ENCODE data around the gene EPHB1.

The EPHB1 gene

GRCh38 chr3:135240426-135240825, 445.4 kb downstream of the EPHB1 start:
- TF ChIP-seq CTCF (IDR thresholded peaks at IDR 0.05) = no peak

GRCh38 chr3:135242285-135242684, 447.2 kb downstream of the EPHB1 start:
- Histone ChIP-seq H3K9me3 (no peaks in the 10 kb centered on the region), H3K27me3 (peaks cover 10% of the 10 kb centered on the region), H3K4me1 (ENCODE audit: control insufficient read depth in 1 of 2, insufficient read depth in 1 of 2, low read depth in 1 of 2, low read length in 1 of 2) (no peaks in the 10 kb centered on the region), H3K36me3 (no peaks in the 10 kb centered on the region), H3K27ac (no peak overlapping the region), H3K4me3 (ENCODE audit: low read depth in 1 of 2, low read length in 1 of 2) (no peak overlapping the region)
- no peak for TF ChIP-seq CTCF (IDR thresholded peaks at IDR 0.05)

More at GRCh38 chr3:135240426-135240825, 445.4 kb downstream of the EPHB1 start:
- peaks cover 10% of the 10 kb centered on the region for H3K27me3 ChIP-seq
- H3K4me1 ChIP-seq (ENCODE audit: control insufficient read depth in 1 of 2, insufficient read depth in 1 of 2, low read depth in 1 of 2, low read length in 1 of 2) = no peaks in the 10 kb centered on the region
- H3K4me3 ChIP-seq (ENCODE audit: low read depth in 1 of 2, low read length in 1 of 2) = no peak overlapping the region
- no peaks in the 10 kb centered on the region for H3K36me3 ChIP-seq
- H3K27ac ChIP-seq = no peak overlapping the region
- H3K9me3 ChIP-seq = no peaks in the 10 kb centered on the region

DNA sequence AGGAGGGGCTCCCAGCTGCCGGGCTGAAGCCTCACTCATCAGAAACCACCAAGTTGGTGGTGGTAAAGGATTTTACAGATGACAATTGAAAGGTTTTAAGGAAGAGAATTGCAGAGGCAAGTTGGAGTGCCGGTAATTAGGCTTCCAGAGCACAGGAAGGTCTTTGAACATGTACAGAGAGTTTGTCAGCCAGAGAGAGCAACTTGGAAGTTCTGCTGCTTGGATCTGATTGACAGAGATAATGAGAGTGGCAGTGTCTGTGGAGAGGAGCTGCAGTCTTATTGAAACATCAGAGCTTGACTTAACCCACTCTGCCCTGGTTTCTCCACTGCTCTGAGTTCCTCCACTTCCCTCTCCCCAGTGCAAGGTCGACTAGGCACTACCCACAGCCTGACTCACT, 448.6 kb downstream of the EPHB1 start:
- Histone ChIP-seq H3K4me3 (ENCODE audit: low read depth in 1 of 2, low read length in 1 of 2) (no peak overlapping the region), H3K27me3 (peaks cover 5% of the 10 kb centered on the region), H3K9me3 (no peaks in the 10 kb centered on the region), H3K27ac (no peak overlapping the region), H3K4me1 (ENCODE audit: control insufficient read depth in 1 of 2, insufficient read depth in 1 of 2, low read depth in 1 of 2, low read length in 1 of 2) (no peaks in the 10 kb centered on the region), H3K36me3 (no peaks in the 10 kb centered on the region)
- no peak for TF ChIP-seq CTCF (IDR thresholded peaks at IDR 0.05)

- no peak overlapping the region for H3K4me3 ChIP-seq (ENCODE audit: low read depth in 1 of 2, low read length in 1 of 2)
- H3K36me3 ChIP-seq = no peaks in the 10 kb centered on the region
- no peaks in the 10 kb centered on the region for H3K4me1 ChIP-seq (ENCODE audit: control insufficient read depth in 1 of 2, insufficient read depth in 1 of 2, low read depth in 1 of 2, low read length in 1 of 2)
- H3K27ac ChIP-seq = no peak overlapping the region
- TF ChIP-seq CTCF (IDR thresholded peaks at IDR 0.05) = no peak
- no peaks in the 10 kb centered on the region for H3K9me3 ChIP-seq
- H3K27me3 ChIP-seq = no peaks in the 10 kb centered on the region
These were observed 451.0 kb downstream of the EPHB1 start for GRCh38 chr3:135246027-135246426.

DNA sequence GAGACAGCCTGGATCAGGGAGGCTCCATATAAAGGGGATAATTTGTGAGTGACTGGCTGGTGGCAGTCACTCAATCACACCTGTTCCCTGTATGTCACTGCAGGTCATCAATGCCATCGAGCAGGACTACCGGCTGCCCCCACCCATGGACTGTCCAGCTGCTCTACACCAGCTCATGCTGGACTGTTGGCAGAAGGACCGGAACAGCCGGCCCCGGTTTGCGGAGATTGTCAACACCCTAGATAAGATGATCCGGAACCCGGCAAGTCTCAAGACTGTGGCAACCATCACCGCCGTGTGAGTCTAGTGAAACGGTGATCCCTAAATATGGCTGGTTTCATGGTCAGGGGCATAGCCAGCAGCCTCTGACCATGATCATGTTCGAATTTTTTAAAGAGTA, 453.2 kb downstream of the EPHB1 start:
- no peak for TF ChIP-seq CTCF (IDR thresholded peaks at IDR 0.05)
- no peaks in the 10 kb centered on the region for H3K4me1 ChIP-seq (ENCODE audit: control insufficient read depth in 1 of 2, insufficient read depth in 1 of 2, low read depth in 1 of 2, low read length in 1 of 2)
- no peaks in the 10 kb centered on the region for H3K9me3 ChIP-seq
- no peaks in the 10 kb centered on the region for H3K36me3 ChIP-seq
- H3K27me3 ChIP-seq = no peaks in the 10 kb centered on the region
- no peak overlapping the region for H3K27ac ChIP-seq
- no peak overlapping the region for H3K4me3 ChIP-seq (ENCODE audit: low read depth in 1 of 2, low read length in 1 of 2)

GRCh38 chr3:135249186-135249585, 454.1 kb downstream of the EPHB1 start:
- no peaks in the 10 kb centered on the region for H3K27me3 ChIP-seq
- H3K4me3 ChIP-seq (ENCODE audit: low read depth in 1 of 2, low read length in 1 of 2) = no peak overlapping the region
- H3K4me1 ChIP-seq (ENCODE audit: control insufficient read depth in 1 of 2, insufficient read depth in 1 of 2, low read depth in 1 of 2, low read length in 1 of 2) = no peaks in the 10 kb centered on the region
- no peaks in the 10 kb centered on the region for H3K36me3 ChIP-seq
- H3K27ac ChIP-seq = no peak overlapping the region
- no peak for TF ChIP-seq CTCF (IDR thresholded peaks at IDR 0.05)
- H3K9me3 ChIP-seq = no peaks in the 10 kb centered on the region

Data from neutrophil (primary cell).